ENCODE data around the gene KSR1. TPM values are rescaled to one million over a fixed set of nuclear protein-coding genes. Genes with fewer than 3 reads are reported as not detected.

Gene KSR1
- total and polyA plus RNA-seq, 10 of the 15 experiments (the other 5 are each of a cell fraction or from before 2014, with no cell fraction given), result 0.97 to 66.6 (median 22.9) TPM

GRCh38 chr17:27544350-27545131 lies 88.3 kb downstream of the KSR1 start (continued):
- TF ChIP-seq ZNF207 (IDR thresholded peaks at IDR 0.05; ENCODE audit: borderline replicate concordance), result 0 out of 2 replicates have a peak, but pooled peaks have one; percentile 28
- no peak for TF ChIP-seq FOXK2 (IDR thresholded peaks at IDR 0.05)
- no peak for TF ChIP-seq KAT2A (conservative IDR thresholded peaks at IDR 0.05; ENCODE audit: control insufficient read depth, low read depth, low read length)
- TF ChIP-seq HDAC2 (IDR thresholded peaks at IDR 0.05), result no peak
- TF ChIP-seq SMARCA5 (IDR thresholded peaks at IDR 0.05), result 0 out of 2 replicates have a peak, but pooled peaks have one; percentile 50
- TF ChIP-seq GABPA (IDR thresholded peaks at IDR 0.05; ENCODE audit: low read depth), result peak; percentile 28; the same call in 1 of the 2 replicates
- TF ChIP-seq WRNIP1 (IDR thresholded peaks at IDR 0.05; ENCODE audit: borderline replicate concordance, low read depth, low read length), result no peak; the same call in 1 of the 2 replicates
- no peak for TF ChIP-seq SIN3A (IDR thresholded peaks at IDR 0.05; ENCODE audit: low read depth, low read length)
- no peak for TF ChIP-seq NR2C2 (IDR thresholded peaks at IDR 0.05; ENCODE audit: borderline replicate concordance, control insufficient read depth, insufficient read length, low read depth)
- peak; percentile 97 for TF ChIP-seq FOXM1 (IDR thresholded peaks at IDR 0.05; ENCODE audit: low read depth, low read length)
- TF ChIP-seq STAT3 (IDR thresholded peaks at IDR 0.05; ENCODE audit: low read depth, low read length), result peak; percentile 93; the same call in 1 of the 2 replicates
- no peak for TF ChIP-seq ZBTB4 (CRISPR knock-in tag; IDR thresholded peaks at IDR 0.05)
- peak; percentile 84 for TF ChIP-seq BCL3 (IDR thresholded peaks at IDR 0.05; ENCODE audit: borderline replicate concordance, insufficient read depth, low read depth, low read length, poor library complexity, severe bottlenecking)
- TF ChIP-seq HDAC6 (IDR thresholded peaks at IDR 0.05; ENCODE audit: unreplicated experiment), result no peak
- no peak for TF ChIP-seq NFYA (IDR thresholded peaks at IDR 0.05; ENCODE audit: borderline replicate concordance, low read depth, low read length)
- no peak for TF ChIP-seq USF2 (IDR thresholded peaks at IDR 0.05; ENCODE audit: borderline replicate concordance, low read depth, low read length)
- peak; percentile 64; the same call in 1 of the 2 replicates for TF ChIP-seq IRF5 (IDR thresholded peaks at IDR 0.05; ENCODE audit: borderline replicate concordance)
- no peak for TF ChIP-seq HCFC1 (IDR thresholded peaks at IDR 0.05; ENCODE audit: low read length)
- TF ChIP-seq KLF5 (IDR thresholded peaks at IDR 0.05; ENCODE audit: partially characterized antibody), result peak; percentile 81
- TF ChIP-seq MTA2 (IDR thresholded peaks at IDR 0.05; ENCODE audit: low read depth), result peak; percentile 93

Data from GM12878 (cell line).